DND-41 (cell line): ENCODE results near the gene SMARCA4.

Experiments used
- ATAC-seq: fragments of 200-7000 bp; cut with Tn5 transposase; 3 replicates; pipeline ENCODE4 v1.9.1; 2021; ENCODE audit warnings: low read depth; ENCODE audit not compliant: insufficient read depth
- DNase-seq: peaks from one replicate; pipeline ENCODE4 v3.0.0-alpha.2; 2020
- H2AFZ ChIP-seq: 2 replicates; pipeline ENCODE4 v1.6.0; 2012; ENCODE audit warnings: low read depth, low read length
- H3K27ac ChIP-seq: 2 replicates; pipeline ENCODE4 v1.5.1; 2012; ENCODE audit warnings: low read length, inconsistent platforms
- H3K27me3 ChIP-seq: fragments of 200-600 bp; sonication (generic); 2 replicates; pipeline ENCODE4 v1.6.0; 2012; ENCODE audit warnings: low read length, mild to moderate bottlenecking, inconsistent platforms; ENCODE audit not compliant: insufficient read depth, poor library complexity
- H3K36me3 ChIP-seq: 2 replicates; pipeline ENCODE4 v1.5.1; 2012; ENCODE audit warnings: low read length, inconsistent platforms; ENCODE audit not compliant: insufficient read depth
- H3K4me1 ChIP-seq: 2 replicates; pipeline ENCODE4 v1.5.1; 2012; ENCODE audit warnings: mild to moderate bottlenecking, low read length; ENCODE audit not compliant: insufficient read depth
- H3K4me2 ChIP-seq: 2 replicates; pipeline ENCODE4 v1.6.0; 2012; ENCODE audit warnings: mild to moderate bottlenecking, moderate library complexity, low read length, inconsistent platforms; ENCODE audit not compliant: insufficient read depth
- H3K4me3 ChIP-seq, 2 experiments: fragments of 200-600 bp in 1 of 2; shearing (Covaris generic) in 1 of 2; 2 replicates each; pipeline ENCODE4 v1.5.1; 2012 to 2016; ENCODE audit warnings: inconsistent platforms in 2 of 2, low read length in 2 of 2, mild to moderate bottlenecking in 2 of 2, low read depth in 1 of 2, moderate library complexity in 1 of 2
- H3K79me2 ChIP-seq: 2 replicates; pipeline ENCODE4 v1.6.0; 2012; ENCODE audit warnings: low read length, inconsistent platforms; ENCODE audit not compliant: insufficient read depth
- H3K9ac ChIP-seq: 2 replicates; pipeline ENCODE4 v1.6.0; 2012; ENCODE audit warnings: low read depth, mild to moderate bottlenecking, inconsistent platforms, low read length, moderate library complexity
- H3K9me3 ChIP-seq: 2 replicates; pipeline ENCODE4 v1.5.1; 2012; ENCODE audit warnings: low read length, moderate library complexity, mild to moderate bottlenecking, inconsistent platforms; ENCODE audit not compliant: insufficient read depth, severe bottlenecking
- H4K20me1 ChIP-seq: 2 replicates; pipeline ENCODE4 v1.6.0; 2012; ENCODE audit warnings: low read length; ENCODE audit not compliant: insufficient read depth
- EZH2 ChIP-seq: IDR thresholded peaks from 3 replicates; pipeline ENCODE4 v1.6.1; 2012; ENCODE audit warnings: borderline replicate concordance, low read depth, mild to moderate bottlenecking, moderate library complexity, low read length, inconsistent platforms; ENCODE audit not compliant: severe bottlenecking
- TF ChIP-seq, protein P1 (sequence below): IDR thresholded peaks from 2 replicates; pipeline ENCODE4 v1.5.1; 2012; ENCODE audit warnings: borderline replicate concordance, low read length, moderate library complexity, mild to moderate bottlenecking; ENCODE audit not compliant: poor library complexity, severe bottlenecking; ENCODE audit errors: extremely low read depth

Gene SMARCA4

DNA sequence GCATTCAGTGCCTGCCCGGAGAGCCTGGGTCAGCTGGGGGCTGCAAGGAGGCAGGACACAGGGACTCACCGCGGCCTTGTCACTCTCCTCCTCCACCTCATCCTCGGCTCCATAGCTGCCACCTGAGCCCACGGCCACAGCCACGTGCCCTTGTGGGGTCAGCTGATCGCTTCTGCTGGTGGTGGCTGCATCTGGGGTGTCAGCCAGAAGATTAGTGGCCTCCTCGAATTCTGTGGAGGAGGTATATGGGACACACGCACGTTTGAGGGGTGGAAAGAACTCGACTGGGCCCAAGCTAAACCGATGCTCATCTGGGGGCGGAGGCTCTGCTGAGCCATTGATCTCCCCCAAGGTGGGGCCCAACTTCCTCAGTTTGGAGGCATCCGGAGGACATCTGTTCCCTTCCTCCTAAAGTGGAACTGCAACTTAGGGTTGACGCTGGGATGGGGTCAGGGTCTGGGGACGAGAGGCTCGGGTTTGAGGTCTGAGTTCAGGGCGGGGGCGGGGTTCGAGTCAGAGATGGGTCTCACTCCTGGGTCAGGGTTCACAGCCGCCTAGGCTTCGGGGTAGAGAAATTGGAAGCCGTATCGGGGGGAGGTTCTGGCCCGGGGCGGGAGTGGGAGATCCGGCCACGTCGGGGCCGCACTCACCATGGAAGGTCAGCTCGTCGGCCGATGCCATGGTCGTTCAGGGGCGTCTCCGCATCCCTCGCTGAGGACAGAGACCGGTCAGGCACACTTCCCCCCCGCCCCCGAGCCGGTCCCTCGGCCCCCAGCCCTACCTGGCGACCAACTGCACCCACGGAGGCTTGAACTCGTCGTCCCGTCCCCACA, 32.9 kb upstream of the SMARCA4 start:
- H3K27ac ChIP-seq, result peak overlapping the region; percentile 71
- H3K4me1 ChIP-seq, result peaks cover 30% of the 10 kb centered on the region
- peaks cover 22% of the 10 kb centered on the region for H4K20me1 ChIP-seq
- peak overlapping the region; percentile 44 to 94; a peak in 3 of 4 replicates for H3K4me3 ChIP-seq
- no peak for TF ChIP-seq EZH2
- TF ChIP-seq, protein P1, sequence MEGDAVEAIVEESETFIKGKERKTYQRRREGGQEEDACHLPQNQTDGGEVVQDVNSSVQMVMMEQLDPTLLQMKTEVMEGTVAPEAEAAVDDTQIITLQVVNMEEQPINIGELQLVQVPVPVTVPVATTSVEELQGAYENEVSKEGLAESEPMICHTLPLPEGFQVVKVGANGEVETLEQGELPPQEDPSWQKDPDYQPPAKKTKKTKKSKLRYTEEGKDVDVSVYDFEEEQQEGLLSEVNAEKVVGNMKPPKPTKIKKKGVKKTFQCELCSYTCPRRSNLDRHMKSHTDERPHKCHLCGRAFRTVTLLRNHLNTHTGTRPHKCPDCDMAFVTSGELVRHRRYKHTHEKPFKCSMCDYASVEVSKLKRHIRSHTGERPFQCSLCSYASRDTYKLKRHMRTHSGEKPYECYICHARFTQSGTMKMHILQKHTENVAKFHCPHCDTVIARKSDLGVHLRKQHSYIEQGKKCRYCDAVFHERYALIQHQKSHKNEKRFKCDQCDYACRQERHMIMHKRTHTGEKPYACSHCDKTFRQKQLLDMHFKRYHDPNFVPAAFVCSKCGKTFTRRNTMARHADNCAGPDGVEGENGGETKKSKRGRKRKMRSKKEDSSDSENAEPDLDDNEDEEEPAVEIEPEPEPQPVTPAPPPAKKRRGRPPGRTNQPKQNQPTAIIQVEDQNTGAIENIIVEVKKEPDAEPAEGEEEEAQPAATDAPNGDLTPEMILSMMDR, result no peak
- ATAC-seq, result peak; percentile 15
- peak; percentile 35 for DNase-seq
- no peaks in the 10 kb centered on the region for H3K9me3 ChIP-seq
- peaks cover 52% of the 10 kb centered on the region for H3K79me2 ChIP-seq
- peaks cover 50% of the 10 kb centered on the region for H3K36me3 ChIP-seq
- H3K4me2 ChIP-seq, result peak overlapping the region; percentile 90
- H3K27me3 ChIP-seq, result no peaks in the 10 kb centered on the region
- H3K9ac ChIP-seq, result peak overlapping the region; percentile 90
- peak overlapping the region; percentile 81 for H2AFZ ChIP-seq

DNA sequence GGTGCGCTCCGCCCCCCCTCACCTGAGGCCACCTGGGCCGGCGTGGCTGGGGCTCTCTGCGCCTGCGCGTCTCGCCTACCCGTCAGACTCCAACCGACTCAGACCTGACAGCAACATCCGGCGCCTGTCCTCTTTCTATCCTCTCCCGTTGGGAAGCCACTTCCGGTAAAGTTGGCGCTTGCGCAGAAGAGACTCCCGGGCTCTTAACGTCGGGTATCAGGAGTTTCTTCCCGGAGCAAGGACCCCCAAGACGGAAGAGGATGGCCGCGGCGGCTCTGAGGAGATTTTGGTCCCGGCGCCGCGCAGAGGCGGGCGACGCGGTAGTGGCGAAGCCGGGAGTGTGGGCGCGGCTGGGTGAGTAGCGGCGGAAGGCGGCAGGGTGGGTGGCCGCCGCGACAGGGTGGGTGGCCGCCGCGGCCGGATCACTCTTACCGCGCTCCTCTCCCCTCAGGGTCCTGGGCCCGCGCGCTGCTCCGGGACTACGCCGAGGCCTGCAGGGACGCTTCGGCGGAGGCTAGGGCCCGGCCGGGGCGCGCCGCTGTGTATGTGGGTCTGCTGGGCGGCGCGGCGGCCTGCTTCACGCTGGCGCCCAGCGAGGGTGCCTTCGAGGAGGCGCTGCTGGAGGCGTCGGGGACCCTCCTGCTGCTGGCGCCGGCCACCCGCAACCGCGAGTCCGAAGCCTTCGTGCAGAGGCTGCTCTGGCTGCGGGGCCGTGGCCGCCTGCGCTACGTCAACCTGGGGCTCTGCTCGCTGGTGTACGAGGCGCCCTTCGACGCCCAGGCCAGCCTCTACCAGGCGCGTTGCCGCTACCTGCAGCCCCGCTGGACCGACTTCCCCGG, 32.0 kb upstream of the SMARCA4 start, which contains the start of the genes TIMM29 and YIPF2:
TSS of gene TIMM29 (plus strand) at position 249 of the 839 bp plus-strand sequence. CDS start at position 261, 12 bp downstream.
TSS of gene YIPF2 (minus strand) at position 77 of the 839 bp plus-strand sequence. CDS start 229 bp downstream, outside the sequence.
- Histone ChIP-seq H3K9ac (peak within 1 kb of the TSS; percentile 90), H3K4me3 (peak within 1 kb of the TSS; percentile 44 to 94; a peak in 3 of 4 replicates), H3K27ac (peak within 1 kb of the TSS; percentile 74), H3K36me3 (peaks cover 47% of the 10 kb centered on the region), H3K9me3 (no peaks in the 10 kb centered on the region), H3K79me2 (peaks cover 53% of the 10 kb centered on the region), H2AFZ (peak within 1 kb of the TSS; percentile 81), H4K20me1 (peaks cover 18% of the 10 kb centered on the region), H3K27me3 (no peaks in the 10 kb centered on the region), H3K4me2 (peak within 1 kb of the TSS; percentile 90), H3K4me1 (peaks cover 30% of the 10 kb centered on the region)
- DNase-seq (peak; percentile 98), ATAC-seq (peak; percentile 92)
- no peak for TF ChIP-seq EZH2
- TF ChIP-seq, protein P1, result no peak

DNA sequence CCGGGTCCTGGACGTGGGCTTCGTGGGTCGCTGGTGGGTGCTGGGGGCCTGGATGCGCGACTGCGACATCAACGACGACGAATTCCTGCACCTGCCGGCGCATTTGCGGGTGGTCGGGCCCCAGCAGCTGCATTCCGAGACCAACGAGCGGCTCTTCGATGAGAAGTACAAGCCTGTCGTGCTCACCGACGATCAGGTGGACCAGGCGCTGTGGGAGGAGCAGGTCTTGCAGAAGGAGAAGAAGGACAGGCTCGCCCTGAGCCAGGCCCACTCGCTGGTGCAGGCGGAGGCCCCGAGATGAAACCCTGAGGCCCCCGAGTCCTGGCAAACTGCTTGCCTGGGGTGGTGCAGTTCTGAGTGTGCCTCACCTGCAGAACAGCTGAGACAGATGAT, 31.4 kb upstream of the SMARCA4 start:
- Histone ChIP-seq H4K20me1 (peaks cover 17% of the 10 kb centered on the region), H3K27ac (peak overlapping the region; percentile 74), H2AFZ (peak overlapping the region; percentile 66; the same call in 1 of the 2 replicates), H3K27me3 (no peaks in the 10 kb centered on the region), H3K4me1 (peaks cover 30% of the 10 kb centered on the region), H3K36me3 (peaks cover 41% of the 10 kb centered on the region), H3K4me3 (peak overlapping the region; percentile 44 to 94; a peak in 3 of 4 replicates), H3K9me3 (no peaks in the 10 kb centered on the region), H3K9ac (peak overlapping the region; percentile 90), H3K4me2 (peak overlapping the region; percentile 90), H3K79me2 (peaks cover 53% of the 10 kb centered on the region)
- ATAC-seq, result no peak
- DNase-seq, result no peak
- TF ChIP-seq EZH2, result no peak
- TF ChIP-seq, protein P1, result no peak
